DND-41 (cell line): ENCODE data around the gene UBLCP1.

Experiments used
- EZH2 ChIP-seq: IDR thresholded peaks from 3 replicates; pipeline ENCODE4 v1.6.1; 2012; ENCODE audit warnings: borderline replicate concordance, low read depth, mild to moderate bottlenecking, moderate library complexity, low read length, inconsistent platforms; ENCODE audit not compliant: severe bottlenecking
- TF ChIP-seq, protein P1 (sequence below): IDR thresholded peaks from 2 replicates; pipeline ENCODE4 v1.5.1; 2012; ENCODE audit warnings: borderline replicate concordance, low read length, moderate library complexity, mild to moderate bottlenecking; ENCODE audit not compliant: poor library complexity, severe bottlenecking; ENCODE audit errors: extremely low read depth

DNA sequence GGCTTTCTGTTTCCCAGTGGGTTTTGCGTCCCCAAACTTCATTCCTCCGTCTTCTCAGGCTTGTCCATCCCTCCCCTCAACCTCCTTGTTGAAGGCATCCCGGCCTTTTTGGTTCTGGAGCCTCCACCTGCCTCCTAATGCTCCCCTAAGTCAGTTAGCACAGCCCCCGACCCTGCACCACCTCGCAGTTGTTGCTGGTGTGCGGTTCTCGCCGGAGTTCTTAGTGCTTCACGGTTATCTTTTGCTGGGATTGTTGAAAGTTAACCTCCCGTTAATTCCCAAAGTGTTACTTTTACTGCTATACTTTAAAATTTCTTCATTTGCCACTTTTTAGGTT, 447 bp downstream of the UBLCP1 start:
- TF ChIP-seq, protein P1, sequence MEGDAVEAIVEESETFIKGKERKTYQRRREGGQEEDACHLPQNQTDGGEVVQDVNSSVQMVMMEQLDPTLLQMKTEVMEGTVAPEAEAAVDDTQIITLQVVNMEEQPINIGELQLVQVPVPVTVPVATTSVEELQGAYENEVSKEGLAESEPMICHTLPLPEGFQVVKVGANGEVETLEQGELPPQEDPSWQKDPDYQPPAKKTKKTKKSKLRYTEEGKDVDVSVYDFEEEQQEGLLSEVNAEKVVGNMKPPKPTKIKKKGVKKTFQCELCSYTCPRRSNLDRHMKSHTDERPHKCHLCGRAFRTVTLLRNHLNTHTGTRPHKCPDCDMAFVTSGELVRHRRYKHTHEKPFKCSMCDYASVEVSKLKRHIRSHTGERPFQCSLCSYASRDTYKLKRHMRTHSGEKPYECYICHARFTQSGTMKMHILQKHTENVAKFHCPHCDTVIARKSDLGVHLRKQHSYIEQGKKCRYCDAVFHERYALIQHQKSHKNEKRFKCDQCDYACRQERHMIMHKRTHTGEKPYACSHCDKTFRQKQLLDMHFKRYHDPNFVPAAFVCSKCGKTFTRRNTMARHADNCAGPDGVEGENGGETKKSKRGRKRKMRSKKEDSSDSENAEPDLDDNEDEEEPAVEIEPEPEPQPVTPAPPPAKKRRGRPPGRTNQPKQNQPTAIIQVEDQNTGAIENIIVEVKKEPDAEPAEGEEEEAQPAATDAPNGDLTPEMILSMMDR = no peak
- no peak for TF ChIP-seq EZH2
